Heart right ventricle (tissue), 16 donors: ENCODE measurements around the gene MTUS2. TPM values are rescaled to one million over a fixed set of nuclear protein-coding genes. Genes with fewer than 3 reads are reported as not detected.

Experiments used
- ATAC-seq, 8 donors: fragments of 200-7000 bp; cut with Tn5 transposase; one replicate each; pipeline ENCODE4 v1.9.1; 2020; ENCODE audit warnings: mild to moderate bottlenecking in 8 of 8, moderate library complexity in 8 of 8, moderate number of reproducible peaks in 1 of 8
- DNase-seq, 2 donors: peaks; one replicate each; pipeline ENCODE4 v3.0.0-alpha.2; 2020
- H3K27ac ChIP-seq, 10 donors: fragments of 200-600 bp; sonication (generic) in 2 of 10; one replicate each; pipeline versions ENCODE4 v1.5.0 to v1.8.0; 2020 to 2022; ENCODE audit warnings: mild to moderate bottlenecking in 3 of 10
- H3K27me3 ChIP-seq, 7 donors: fragments of 200-600 bp; one replicate each; pipeline ENCODE4 v1.8.0; 2021 to 2022; ENCODE audit warnings: mild to moderate bottlenecking in 2 of 7
- H3K36me3 ChIP-seq, 9 donors: fragments of 200-600 bp; sonication (generic) in 1 of 9; one replicate each; pipeline versions ENCODE4 v1.5.0 to v1.8.0; 2020 to 2022; ENCODE audit warnings: mild to moderate bottlenecking in 2 of 9
- H3K4me1 ChIP-seq, 9 donors: fragments of 200-600 bp; sonication (generic) in 1 of 9; one replicate each; pipeline versions ENCODE4 v1.5.0 to v1.8.0; 2020 to 2022; ENCODE audit warnings: mild to moderate bottlenecking in 4 of 9
- H3K4me3 ChIP-seq, 10 donors: fragments of 200-600 bp; sonication (generic) in 2 of 10; one replicate each; pipeline versions ENCODE4 v1.5.0 to v1.8.0; 2020 to 2022; ENCODE audit warnings: mild to moderate bottlenecking in 7 of 10, moderate library complexity in 2 of 10
- H3K9me3 ChIP-seq, 11 donors: fragments of 200-600 bp in 10 of 11; sonication (generic) in 2 of 11; one replicate each; pipeline versions ENCODE4 v1.5.0 to v1.8.0; 2013 to 2022; ENCODE audit warnings: mild to moderate bottlenecking in 2 of 11, control low read depth in 1 of 11, moderate library complexity in 1 of 11
- CTCF ChIP-seq, 9 donors: fragments of 200-600 bp; sonication (generic) in 2 of 9; IDR thresholded peaks; one replicate each; pipeline versions ENCODE4 v1.5.0 to v1.8.0; 2021 to 2022; ENCODE audit warnings: antibody characterized with exemption in 9 of 9, mild to moderate bottlenecking in 5 of 9, moderate library complexity in 1 of 9
- WGBS, 2 donors: extraction: QIAGEN DNeasy Blood & Tissue Kit; methylation state at CpG; one replicate each; pipeline ENCODE4 v1.1.7; 2013; ENCODE audit warnings: inconsistent platforms in 1 of 2; 5-methylcytosine and 5-hydroxymethylcytosine counted together
- intact Hi-C, 10 donors: fragments of 100-400 bp; cut with DNase I; formaldehyde crosslinking; loops; one replicate each; pipeline versions ENCODE4 v1.11.1 to v1.14.2; 2022
- polyA plus RNA-seq, 2 donors: library from polyadenylated mRNA; stranded (reverse); fragments of 200-250 nt; gene quantifications; one replicate each; pipeline ENCODE4 v1.2.3, GENCODE V29; 2013
- total RNA-seq, 10 donors: library from RNA; stranded (reverse); fragmentation: NEBNext Ultra II Directional in 3 of 10; extraction: Animal tissue kit (Norgen Biotek cat#: 25700) in 3 of 10; gene quantifications; one replicate each; pipeline versions ENCODE4 v1.2.1 to v1.2.4, GENCODE V29; 2021 to 2023
- donor health status: Arrhythmogenic right ventricular cardiomyopathy.
- donor health status: ischemic (EF 13 %, LVEDD 7.1; RV severe dilation, severe dysfunction).
- donor health status: healthy with polysubstance abuse.
- donor health status: DM: no; HTN: yes; CAD: no.
- donor health status: DM: no; HTN: no; CAD: no.
- donor health status: ischemic (EF 25% LVEDD 6.9; RV normal size, moderate dysfunction).
- donor health status: ischemic (EF 25% LVEDD 5.7; RV mildly dilated, moderate dysfunction).
- donor health status: healthy.
- donor health status: DM: yes; HTN: yes; CAD: no.
- donor health status: Ischemic cardiomyopathy.
- donor health status: ischemic (EF 35%, LVEDD 5.7; RV mildly dilated, moderate dysfunction).
- donor health status: nonischemic (EF 11% LVEDD 7.7; RV severe dilation, severe dysfunction).
- donor health status: DM: yes; HTN: yes; CAD: no.
- donor health status: PGD.
- donor health status: ischemic (EF 29% LVEDD 5.4; RV normal size, mild dysfunction).
- donor health status: nonischemic (EF 23%, LVEDD 6.1; RV moderate dilation, normal function).

MTUS2 gene
- total and polyA plus RNA-seq, 12 donors, result 18.7 to 159 (median 65.6) TPM

DNA sequence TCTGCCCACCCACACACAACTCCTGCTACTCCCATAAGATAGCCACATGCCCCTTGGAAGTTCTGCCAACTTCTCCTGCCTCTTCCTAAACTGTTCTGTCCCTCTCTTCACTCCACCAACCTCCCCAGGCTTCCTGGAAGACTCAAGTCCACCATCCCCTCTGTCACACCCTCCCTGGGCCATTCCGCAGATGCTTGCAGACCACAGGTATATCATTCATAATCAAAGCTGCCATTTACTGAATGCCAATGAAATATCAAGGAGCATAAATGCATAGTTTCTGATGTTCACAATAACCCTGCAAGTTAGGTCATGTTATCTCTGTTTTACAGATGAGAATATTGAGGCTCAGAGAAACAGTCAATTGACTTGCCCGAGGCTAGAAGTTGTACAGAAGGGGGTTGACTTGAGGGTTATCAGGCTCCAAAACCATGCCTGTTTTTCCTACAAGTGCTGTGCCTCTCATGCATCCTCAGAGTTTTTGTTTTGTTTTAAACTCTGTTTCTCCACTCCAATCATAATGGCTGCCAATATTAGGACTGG, 639.7 kb downstream of the MTUS2 start:
- Histone ChIP-seq H3K27ac (no peak overlapping the region), H3K4me3 (no peak overlapping the region), H3K27me3 (no peaks in the 10 kb centered on the region), H3K36me3 (no peaks in the 10 kb centered on the region), H3K4me1 (peaks cover 0 to 43% (median 6%) of the 10 kb centered on the region in 9 donors), H3K9me3 (no peaks in the 10 kb centered on the region)
- TF ChIP-seq CTCF (IDR thresholded peaks at IDR 0.05), result no peak
- 88 to 92% methylated on average over 2 of the region's 2 CpGs for WGBS, 2 donors
- ATAC-seq (no peak), DNase-seq (no peak)
- intact Hi-C loops, result loop anchor here in 1 of 10 donors (5.0 kb wide), 1 partner anchor 33 kb away; no protein-coding TSS in a partner anchor

DNA sequence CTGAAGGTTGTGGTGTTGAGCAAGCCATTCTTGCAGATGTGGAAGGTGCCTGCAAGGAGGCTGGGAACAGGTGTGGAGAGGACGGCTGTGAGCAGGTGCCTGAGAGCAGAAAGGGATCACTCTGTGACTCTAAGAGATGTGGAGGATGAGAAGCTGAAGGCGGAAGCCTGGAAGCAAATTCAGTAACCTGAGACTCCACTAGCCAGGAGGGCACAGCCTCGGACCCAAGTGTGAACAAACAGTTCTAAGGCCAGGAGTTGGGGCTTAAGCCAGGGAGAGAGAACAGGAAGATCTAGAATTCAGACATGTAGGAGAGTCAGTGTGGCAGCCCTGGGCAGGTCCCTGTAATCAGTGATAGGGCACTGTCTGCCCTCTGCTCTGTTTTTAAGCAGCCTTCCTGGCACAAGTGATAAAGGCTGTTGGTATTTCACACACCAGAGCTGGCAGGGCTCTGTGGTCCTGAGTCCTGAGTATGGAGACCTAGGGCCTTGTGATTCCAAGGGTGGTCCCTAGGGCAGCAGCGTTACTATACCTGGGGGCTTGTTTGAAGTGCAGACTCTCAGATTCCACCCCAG, 644.1 kb downstream of the MTUS2 start:
- peaks cover 0 to 37% (median 16%) of the 10 kb centered on the region in 9 donors for H3K4me1 ChIP-seq
- TF ChIP-seq CTCF (IDR thresholded peaks at IDR 0.05), result no peak
- ATAC-seq (peak; percentile 53 to 88 (median 82)), DNase-seq (peak in 1 of 2 donors; percentile 34)
- no peaks in the 10 kb centered on the region for H3K9me3 ChIP-seq
- no peak overlapping the region for H3K4me3 ChIP-seq
- peak overlapping the region; percentile 24 to 81 (median 70) for H3K27ac ChIP-seq
- intact Hi-C loops, result loop anchor here in 2 of 10 donors (2.0 to 5.0 kb wide), 2 partner anchors 29 to 37 kb away; no protein-coding TSS in a partner anchor
- no peaks in the 10 kb centered on the region for H3K36me3 ChIP-seq
- H3K27me3 ChIP-seq, result no peaks in the 10 kb centered on the region
- WGBS, 2 donors, result 46 to 63% methylated on average over 4 of the region's 4 CpGs

DNA sequence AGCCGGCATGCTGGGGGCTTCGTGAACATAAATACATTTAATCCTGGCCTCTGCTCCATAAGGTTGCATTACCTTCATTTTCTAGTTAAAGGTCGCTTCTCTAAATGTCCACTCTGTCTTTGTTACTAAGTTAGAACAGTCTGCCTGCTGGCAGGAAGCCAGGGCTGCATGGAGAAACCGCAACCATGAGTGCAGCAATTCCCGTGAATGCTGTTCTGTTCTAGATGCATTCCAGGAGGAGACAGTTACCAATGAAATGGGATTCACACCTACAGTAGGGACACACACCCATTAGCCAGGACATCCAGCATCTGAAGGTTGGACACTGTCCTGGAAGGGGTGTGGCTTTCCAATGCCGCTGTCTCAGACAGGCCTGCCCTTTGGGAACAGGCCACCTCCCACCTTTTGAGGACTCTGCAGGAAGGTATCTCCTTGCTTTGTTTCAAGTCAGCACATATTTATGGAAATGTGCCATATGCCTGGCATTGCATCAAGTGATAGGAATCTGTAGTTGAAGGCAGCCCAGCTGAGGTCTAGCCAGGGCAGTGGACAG, 645.7 kb downstream of the MTUS2 start:
- peak overlapping the region in 9 of 10 donors; percentile 24 to 81 (median 73) for H3K27ac ChIP-seq
- no peaks in the 10 kb centered on the region for H3K36me3 ChIP-seq
- no peaks in the 10 kb centered on the region for H3K27me3 ChIP-seq
- peak; percentile 32 to 38 for DNase-seq
- intact Hi-C loops, result loop anchor here in 2 of 10 donors (2.0 to 5.0 kb wide), 2 partner anchors 31 to 34 kb away; no protein-coding TSS in a partner anchor
- TF ChIP-seq CTCF (IDR thresholded peaks at IDR 0.05), result no peak
- WGBS, 2 donors, result 20 to 28% methylated on average over 6 of the region's 6 CpGs
- no peaks in the 10 kb centered on the region for H3K9me3 ChIP-seq
- peak; percentile 31 to 78 (median 70) for ATAC-seq
- H3K4me3 ChIP-seq, result no peak overlapping the region
- peaks cover 0 to 37% (median 16%) of the 10 kb centered on the region in 9 donors for H3K4me1 ChIP-seq

DNA sequence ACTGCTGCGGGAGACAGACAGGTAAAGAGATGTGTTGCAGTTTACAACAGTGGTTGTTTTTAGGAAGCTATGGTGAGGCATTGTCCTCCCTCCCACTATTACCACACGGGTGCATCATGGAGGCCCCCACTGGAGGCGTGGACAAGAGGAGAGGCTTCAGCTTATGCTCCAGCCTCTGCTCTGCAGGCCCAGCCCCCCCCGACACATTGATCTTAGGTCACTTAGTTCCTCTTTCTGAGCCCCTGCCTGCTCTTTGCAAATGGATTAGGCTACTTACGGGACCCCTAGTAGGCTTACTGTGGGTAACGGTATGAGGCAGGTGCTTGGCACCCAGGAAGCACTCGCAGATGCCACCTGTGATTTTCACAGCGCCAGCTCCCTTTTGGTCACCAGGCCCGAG, 651.4 kb downstream of the MTUS2 start:
- H3K4me1 ChIP-seq, result peaks cover 0 to 10% (median 0%) of the 10 kb centered on the region in 9 donors
- no peak for TF ChIP-seq CTCF (IDR thresholded peaks at IDR 0.05)
- no peaks in the 10 kb centered on the region for H3K9me3 ChIP-seq
- peaks cover 0 to 3% (median 0%) of the 10 kb centered on the region in 7 donors for H3K27me3 ChIP-seq
- peak in 1 of 8 donors; percentile 9 for ATAC-seq
- no peak overlapping the region for H3K4me3 ChIP-seq
- no peak for DNase-seq
- no peak overlapping the region for H3K27ac ChIP-seq
- H3K36me3 ChIP-seq, result no peaks in the 10 kb centered on the region
- WGBS, 2 donors, result 83 to 88% methylated on average over 9 of the region's 9 CpGs
- intact Hi-C loops, result loop anchor here in 2 of 10 donors (5.0 to 10.0 kb wide), 2 partner anchors 39 to 107 kb away; no protein-coding TSS in a partner anchor
